ENCODE results near the gene PMM2. TPM values are rescaled to one million over a fixed set of nuclear protein-coding genes. Genes with fewer than 3 reads are reported as not detected.
"Not testable (repeated sequence)": the region's sequence is repeated elsewhere in the genome, so short reads cannot be mapped to it uniquely, and the experiment has no call there.

PMM2 gene
- total RNA-seq, 1 experiment from 2014 or later, result 30.3 TPM

DNA sequence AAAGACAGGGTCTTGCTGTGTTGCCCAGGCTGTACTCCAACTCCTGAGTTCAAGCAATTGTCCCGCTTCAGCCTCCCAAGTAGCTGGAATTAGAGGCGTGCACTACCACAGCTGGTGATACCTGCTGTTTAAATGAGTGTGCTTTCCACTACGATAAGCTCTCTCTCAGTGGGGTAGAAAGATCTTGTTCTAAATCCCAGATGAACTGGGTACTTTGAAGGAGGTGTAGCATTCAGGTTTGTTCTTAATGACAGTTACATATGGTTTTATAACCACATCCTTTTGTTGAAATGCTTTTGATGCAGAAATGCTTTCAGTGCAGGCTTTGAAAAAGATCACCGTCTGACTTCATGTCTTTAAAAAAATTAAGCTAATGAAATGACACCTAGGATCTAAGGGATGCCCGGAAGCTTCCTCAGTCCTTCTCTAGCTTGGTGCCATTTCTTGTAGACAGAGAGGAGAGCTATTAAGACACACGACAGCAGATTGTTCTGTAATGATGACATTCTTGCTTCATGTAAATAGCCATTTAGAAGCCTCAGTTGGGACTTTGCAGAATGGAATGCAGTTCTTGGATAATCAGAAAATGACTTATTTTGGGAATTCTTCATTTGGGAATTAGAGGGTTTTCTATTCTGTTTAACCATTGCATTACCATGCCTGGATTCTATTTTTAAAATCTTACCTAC lies 19.5 kb downstream of the PMM2 start:
- no peak for DNase-seq (ENCODE audit: low read depth)

DNA sequence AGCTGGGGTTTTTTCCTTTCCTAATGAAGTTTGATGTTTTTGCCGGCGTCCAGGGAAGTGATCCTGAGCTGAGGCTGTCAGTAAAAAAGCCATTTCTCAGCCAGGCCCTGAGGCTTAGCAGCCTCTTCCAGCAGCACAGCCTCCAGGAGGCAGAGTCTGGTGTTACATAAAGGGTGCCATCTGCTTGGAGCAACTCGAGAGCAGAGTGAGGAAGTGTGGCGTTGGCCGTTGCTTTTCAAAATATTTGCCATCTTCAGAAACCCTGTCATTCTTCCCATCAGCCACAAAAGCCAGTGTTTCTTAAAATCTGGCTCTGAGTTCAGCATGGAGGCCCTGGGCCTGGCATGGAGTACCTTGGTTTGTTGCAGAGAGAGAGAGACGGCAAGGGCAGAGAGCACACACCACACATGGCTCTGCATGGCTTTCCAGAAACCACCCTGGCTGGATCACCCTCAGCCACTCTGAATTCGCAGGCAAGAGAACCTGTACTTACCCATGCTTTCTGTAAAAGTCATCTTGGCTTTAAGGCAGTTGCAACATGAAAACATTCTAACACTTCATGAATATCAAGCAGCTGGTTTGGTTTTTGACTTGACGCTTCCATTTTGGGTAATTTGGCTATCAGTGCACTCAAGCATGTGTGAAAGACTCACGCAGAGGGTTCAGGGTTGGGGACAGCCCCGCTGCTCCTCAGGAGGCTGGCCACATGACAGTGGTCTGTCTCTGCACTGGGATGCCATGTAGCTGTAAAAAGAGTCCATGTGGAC lies 21.0 kb downstream of the PMM2 start:
- no peak for DNase-seq (ENCODE audit: low read depth)

DNA sequence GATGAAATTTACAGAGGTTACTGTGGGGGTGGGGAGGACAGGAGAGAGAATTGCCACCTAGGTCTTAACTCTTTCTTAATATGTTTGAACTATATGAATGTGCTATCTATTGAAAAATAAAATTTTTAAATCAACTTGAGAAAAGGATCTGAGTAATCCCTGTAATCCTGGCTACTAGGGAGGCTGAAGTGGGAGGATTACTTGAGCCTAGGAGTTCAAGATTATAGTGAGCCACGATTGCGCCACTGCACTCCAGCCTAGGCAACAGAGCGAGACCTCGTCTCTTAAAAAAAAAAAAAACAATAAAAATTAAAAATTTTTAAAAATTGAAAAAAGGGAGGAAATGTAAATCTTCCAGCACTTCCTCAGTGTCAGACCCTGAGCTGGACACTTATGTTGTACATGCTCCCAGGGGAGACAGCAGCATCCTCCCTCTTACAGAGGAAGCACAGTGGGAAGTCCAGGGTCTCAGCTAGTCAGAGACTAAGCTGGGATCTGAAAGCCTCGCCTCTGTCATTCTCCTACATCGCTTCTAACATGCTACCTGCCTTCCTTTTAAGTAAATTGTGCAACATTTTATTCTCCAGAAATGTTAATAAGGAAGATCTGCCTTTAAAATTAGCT lies 21.9 kb downstream of the PMM2 start:
- DNase-seq (ENCODE audit: low read depth), result no peak

DNA sequence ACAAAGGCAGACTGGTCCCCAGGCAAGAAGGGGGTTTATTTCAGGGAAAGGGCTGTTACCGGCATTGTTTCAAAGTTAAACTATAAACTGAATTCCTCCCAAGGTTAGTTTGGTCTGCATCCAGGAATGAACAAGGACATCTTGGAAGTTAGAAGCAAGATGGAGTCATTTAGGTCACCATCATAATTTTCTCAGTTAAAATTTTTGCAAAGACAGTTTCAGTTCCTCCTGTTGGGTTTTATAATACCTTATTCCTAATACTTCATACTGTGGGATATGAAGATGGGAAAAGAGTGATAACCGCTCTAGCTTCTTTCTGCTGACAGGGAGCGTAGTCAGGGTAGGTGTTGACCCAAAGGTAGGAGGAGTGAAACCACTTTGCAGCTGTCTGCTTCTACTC lies 24.8 kb downstream of the PMM2 start:
- no peak for DNase-seq (ENCODE audit: low read depth)

DNA sequence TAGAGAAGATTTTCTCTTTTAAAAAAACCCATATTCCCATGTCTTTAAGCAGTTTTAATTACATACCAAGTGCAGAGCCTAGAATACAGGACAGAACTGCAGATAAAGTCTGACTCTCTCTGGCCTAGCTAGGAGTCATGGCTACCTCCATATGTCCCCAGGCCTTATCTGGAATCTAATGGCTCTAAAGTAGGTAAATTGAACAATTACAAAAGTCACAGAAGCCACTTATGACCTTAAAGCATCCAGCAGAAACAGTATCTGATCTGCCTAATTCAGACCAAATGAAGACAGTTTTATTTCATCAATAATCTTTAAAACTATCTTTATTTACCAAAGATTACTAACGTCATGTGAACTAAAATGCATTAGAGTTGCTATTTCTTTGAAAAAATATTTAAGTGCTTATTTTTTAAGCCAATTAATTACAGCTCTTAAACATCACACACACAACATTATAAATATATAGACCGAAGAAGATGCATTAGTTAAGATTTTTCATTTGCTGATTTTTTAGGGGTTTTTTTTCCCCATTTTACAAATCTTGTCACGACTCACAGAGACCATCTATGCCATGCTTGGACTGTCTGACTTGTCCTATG lies 28.7 kb downstream of the PMM2 start:
- no peak for DNase-seq (ENCODE audit: low read depth)

DNA sequence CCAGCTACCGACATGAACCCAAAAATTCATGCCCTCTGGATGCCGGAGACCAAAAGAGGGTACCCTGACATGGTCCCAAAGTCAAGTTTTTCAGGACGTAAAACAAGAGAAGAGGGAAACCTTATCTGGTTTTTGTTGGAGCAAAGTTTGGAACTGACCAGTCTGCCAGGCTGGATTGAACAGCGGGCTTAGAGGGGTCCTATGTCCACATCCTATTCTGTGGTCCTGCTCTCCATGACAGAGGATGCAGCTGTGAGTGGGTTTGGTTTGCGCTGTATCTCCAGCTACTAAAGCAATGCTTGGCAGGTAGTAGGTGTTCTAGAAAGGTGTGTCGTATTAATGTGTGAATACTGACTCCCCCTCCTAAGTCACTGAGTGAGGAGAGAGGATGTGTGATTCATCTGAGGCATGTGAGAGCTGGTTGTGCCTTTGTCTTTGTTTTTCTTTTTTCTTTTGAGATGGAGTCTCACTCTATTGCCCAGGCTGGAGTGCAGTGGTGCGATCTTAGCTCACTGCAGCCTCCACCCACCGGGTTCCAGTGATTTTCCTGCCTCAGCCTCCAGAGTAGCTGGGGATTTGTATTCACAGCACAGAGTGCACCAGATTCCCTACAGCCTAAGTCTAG lies 31.0 kb downstream of the PMM2 start:
- DNase-seq (ENCODE audit: low read depth), result no peak

DNA sequence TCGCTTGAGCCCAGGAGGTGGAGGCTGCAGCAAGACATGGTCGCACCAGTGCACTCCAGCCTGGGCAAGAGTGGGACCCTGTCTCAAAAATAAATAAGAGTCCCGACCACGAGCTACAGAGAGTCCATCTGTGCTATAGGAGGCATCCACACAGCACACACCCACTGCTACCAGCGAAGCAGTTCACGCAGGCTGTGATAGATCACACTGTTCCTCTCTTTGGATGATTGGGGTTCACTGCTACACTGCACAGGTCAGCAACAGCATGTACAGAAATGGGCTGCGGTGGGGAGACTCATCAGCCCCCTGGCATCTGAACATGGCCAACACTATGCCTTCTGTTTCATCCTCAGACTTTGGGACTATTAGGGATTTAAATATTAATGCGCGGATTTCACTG lies 33.8 kb downstream of the PMM2 start:
- DNase-seq (ENCODE audit: low read depth), result no peak

DNA sequence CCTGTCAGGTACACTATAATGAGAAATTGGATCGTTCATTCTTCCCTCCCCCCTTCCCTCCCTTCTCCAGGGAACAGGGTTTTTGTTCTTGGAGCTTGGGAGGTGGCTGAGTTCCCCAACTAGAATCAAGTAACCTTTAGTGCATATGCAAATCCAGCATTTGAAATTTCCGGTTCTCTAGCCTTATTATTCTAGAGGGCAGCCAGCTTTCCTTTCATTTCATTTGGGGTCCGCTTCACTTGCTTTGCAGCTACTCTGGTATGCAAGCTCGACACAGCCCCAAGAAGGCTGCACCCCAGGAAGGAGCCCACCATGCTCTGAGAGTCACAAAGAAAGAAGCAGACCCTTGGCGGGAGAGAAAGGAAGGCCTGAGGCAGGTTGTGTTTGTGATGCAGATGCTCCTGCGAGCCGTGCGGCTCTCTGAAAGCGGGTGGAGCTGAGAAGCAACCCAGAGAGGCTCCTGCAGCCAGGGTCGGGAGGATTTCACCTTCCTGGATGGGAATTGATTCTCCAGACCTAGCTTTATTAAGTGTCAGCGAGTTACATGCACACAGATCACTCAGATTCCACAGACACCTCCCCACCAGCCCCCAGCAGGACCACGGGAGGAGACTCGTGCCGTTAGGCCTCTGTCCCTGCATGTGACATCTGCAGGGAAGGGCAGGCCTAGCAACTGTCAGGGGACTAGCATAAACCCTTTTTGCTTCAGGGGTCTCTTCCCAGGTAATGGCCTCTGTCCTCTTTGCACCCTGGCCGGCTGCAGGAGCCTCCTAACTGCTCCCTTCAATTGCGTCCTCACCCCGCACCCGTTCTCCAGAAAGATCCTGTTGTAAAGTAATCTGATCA lies 34.5 kb downstream of the PMM2 start:
- no peak for DNase-seq (ENCODE audit: low read depth)

DNA sequence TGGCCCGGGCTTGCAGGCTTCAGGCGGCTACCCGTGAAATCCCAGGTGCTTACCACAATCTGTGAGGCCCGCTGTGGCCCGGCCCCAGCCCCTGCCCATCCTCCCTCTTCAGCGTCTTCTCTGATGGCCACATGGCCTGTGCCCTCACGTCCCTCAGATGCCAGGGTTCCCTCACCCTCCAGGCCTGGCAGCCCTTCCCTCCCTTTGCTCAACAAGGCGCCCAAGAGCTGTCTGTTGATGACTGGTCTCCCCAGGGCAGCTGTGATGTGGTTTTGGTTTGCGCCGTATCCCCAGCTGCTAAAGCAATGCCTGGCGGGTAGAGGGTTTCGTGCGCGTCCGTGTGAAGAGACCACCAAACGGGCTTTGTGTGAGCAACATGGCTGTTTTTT lies 35.1 kb downstream of the PMM2 start:
- peak; percentile 20 for DNase-seq (ENCODE audit: low read depth)

DNA sequence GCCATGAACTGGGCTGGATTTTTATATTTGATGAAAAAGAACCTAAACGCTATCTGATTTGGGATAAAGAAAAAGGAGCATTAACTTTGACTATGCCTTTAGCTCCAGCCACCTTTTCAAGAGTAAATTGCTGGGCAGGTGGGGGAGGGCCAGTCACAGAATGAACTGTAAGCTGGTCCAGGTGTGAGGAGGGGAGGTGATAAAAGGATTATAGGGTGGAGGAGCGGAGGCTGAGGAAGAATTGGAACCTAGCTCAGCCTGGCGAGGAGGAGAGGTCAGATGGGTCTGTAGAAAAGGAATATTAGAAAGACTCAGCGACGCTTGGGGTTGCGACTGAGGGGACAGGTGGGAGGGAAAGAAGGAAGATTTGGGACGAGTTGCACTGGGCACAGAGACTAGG lies 39.2 kb downstream of the PMM2 start:
- DNase-seq (ENCODE audit: low read depth), result not testable (repeated sequence)

DNA sequence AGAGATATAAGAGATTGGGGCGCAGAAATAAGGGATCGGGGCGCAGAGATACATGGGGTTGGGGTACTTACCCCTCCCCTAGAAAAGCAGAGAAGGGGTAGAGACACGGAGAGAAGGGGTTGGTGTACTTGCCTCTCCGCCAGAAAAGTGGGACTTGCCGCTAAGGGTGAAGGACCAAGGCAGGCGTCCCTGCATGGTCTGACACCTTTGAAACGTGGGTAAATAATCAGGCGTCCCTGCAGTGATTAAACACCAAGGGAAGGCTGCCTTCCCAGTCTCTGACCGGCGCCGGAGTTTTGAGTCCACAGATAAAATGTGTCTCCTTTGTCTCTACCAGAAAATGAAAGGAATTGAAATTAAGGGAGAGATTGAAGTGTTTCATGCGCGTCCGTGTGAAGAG lies 40.0 kb downstream of the PMM2 start:
- DNase-seq (ENCODE audit: low read depth), result not testable (repeated sequence)

DNA sequence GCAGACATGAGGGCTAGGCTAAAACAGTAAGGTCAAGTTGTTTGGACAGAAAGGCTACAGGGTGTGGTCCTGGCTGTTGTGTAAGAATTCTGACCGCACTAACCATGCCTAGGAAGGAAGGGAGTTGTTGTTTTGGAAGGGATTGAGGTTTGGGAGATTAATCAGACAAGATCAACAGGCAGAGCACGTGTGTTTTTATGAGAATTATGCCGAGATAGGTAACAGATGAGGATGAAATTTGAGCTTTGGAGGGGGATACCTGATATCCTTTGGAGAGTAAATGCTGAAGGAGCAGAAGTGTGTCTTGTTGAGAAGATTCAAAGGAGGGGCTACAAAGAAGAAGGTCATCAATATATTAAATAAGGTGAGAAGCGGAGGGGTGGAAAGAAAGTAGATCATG lies 44.4 kb downstream of the PMM2 start:
- DNase-seq (ENCODE audit: low read depth), result not testable (repeated sequence)

DNA sequence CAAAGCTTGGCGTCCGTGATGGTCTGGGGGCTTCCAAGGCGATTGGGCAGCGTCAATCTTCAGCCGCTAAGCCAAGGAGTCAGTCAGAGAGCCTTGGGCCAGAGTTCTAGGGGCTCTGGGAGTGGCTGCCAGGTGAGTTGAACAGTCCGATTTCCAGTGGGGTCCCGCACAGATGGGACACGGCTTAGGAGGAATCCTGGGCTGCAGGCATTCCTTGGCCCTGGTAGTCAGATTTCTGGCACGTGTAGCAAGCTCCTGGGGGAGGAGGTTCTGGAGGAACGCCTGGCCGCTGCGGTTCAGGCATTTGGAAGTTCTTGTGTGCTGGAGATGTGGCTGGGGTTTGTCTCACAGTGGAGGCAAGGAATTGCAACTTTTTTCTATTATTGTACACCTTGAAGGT lies 45.7 kb downstream of the PMM2 start:
- not testable (repeated sequence) for DNase-seq (ENCODE audit: low read depth)

DNA sequence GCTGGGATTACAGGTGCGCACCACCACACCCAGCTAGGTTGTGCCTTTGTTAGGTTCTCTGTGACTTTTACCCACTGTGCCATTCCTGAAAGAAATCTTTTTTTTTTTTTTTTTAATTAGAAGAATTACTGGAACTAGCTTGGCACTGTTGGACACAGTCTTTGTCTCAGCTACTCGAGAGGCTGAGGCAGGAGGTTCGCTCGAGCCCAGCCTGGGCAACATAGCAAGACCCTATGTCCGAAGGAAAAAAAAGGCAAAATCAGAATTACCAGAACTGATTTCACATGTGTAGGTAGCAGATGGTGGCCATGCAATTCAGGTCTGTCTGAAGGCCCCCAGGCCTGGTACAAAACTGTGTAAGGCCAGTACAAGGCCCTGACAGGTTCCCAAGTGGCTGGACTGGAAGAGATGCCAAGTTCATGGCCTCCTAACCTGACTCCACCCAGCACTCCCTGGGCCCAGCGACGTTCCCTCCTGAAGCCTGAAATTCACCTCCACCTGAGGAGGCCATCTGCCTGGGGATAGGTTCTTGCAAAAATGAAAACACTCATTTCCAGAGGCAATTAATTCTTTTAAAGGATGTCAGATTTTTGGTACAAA lies 48.2 kb downstream of the PMM2 start:
- no peak for DNase-seq (ENCODE audit: low read depth)

DNA sequence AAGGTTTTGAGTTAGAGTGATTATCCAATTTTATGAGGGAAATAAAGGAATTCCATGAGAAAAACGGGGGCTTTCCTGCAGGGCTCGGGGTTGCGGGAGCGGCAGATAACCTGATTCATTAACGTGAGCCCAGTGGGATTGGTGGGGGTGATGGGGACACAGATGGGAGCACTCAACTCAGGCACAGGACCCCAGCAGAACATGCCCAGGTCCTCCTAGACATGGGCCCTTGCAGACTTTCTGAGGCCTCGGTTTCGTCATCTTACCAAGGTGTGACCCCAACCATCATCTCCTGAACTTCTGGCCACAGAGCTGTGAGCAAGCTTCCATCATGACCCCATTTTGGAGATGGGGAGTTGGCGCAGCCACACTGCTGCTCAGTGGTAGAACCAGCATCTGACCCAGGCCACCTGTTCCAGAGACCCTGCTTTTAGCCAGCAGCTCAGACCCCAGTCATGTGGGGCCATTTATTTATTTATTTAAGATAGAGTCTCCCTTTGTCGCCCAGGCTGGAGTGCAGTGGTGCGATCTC lies 48.8 kb downstream of the PMM2 start:
- DNase-seq (ENCODE audit: low read depth), result no peak

DNA sequence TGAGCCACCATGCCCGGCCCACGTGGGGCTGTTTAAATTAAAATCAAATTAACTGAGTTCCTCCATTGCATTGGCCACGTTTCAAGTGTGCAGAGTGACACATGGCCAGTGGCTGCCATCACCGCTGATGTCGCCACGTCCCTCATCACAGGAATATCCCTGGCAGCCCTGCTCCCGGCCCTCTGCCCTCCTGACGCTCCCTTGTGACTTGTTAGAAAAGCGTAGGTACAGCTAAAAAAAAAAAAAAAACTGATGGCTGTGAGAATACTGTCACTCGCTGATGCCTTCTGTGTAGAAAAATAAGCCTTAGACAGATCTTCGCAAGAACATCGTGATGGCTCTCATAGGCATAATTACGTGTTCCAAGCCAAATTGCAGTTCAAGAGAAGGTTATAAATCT lies 49.5 kb downstream of the PMM2 start:
- DNase-seq (ENCODE audit: low read depth), result no peak

DNA sequence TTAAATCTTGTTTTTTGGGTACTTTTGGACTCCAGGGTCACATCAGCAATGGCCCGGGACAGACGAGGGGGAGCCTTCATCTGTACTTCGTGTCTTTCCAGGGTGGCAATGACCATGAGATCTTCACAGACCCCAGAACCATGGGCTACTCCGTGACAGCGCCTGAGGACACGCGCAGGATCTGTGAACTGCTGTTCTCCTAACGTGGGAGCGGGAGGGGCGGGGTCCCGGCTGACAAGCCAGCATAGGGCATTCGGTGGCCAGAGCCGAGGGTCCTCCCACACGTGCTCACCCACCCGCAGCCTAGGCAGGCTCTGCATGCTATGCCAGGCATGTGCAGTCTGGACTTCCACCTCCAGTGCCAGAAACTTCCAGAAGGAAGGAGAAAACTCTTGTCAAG lies 50.0 kb downstream of the PMM2 start:
- DNase-seq (ENCODE audit: low read depth), result no peak

DNA sequence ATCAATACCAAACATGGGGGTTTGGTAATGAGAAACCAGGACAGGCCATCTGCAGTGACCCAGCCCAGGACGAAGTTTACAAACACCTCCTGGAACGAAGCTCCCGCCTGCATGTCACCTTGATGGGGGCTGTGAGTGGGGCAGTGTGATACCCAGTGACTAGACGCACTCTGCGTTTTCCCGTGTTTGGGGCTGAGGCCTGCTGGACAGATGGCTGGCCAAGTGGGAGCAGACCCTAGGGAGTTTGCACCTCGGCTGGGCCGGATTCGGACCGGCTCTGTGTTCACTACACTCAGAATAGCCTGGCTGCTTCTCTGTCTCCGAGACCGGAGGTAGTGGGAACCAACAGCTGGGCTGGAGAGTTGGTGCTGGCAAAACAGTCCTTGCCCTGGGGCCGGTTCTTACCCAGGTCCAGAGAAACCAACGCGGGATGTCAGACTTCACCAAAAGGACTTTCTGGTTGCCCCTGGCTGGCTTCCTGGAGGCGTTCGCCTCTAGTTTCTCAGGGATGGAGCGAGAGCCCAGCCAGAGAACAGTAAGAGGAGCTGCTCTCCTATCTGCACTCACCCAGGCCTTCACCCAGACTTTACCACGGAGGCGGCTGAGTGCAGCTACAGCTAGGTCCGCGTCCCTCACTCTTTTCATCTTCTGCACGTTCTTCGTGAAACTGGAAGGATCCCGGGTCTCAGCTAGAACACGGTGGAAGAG lies 50.7 kb downstream of the PMM2 start:
- DNase-seq (ENCODE audit: low read depth), result no peak

DNA sequence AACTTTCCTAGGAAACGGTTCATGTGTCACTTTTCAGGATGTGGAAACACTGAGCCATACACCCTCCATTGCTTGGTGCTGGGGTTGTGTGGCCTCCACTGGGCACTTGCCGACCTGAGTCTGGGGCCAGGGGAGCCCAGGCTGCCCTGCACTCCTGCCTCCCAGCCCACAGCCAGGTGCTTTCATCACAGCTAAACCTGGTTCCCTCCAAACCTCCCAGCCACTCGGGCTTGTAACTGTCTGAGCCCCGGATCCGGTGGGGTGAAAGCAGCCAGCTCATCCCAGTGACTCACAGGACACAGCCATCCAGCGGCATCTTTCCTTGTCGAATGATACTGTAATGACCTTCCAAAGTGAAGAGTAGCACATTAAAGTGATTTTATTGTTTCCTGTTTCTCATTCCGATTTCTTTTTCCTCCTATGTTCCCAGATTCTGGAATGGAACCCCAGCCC lies 51.3 kb downstream of the PMM2 start:
- peak; percentile 85 for DNase-seq (ENCODE audit: low read depth)

All from LHCN-M2 (cell line).